C1 segment of cervical spinal cord (tissue), 14 donors: Measurements from ENCODE around the gene IKZF4.
"Not testable (repeated sequence)": the region's sequence is repeated elsewhere in the genome, so short reads cannot be mapped to it uniquely, and the experiment has no call there.

Source experiments
- DNase-seq, 14 donors: peaks; one replicate each; lab custom pipeline; 2025; lab: John Stamatoyannopoulos, UW

Gene IKZF4

GRCh38 chr12:56020423-56021184, at the start of gene IKZF4:
IKZF4 (plus strand) TSS chr12:56021043; CDS start chr12:56021494, 451 bp downstream.
- peak in 11 of 14 donors; percentile 6 to 54 (median 24) for DNase-seq

GRCh38 chr12:55972042-55972441, 48.8 kb upstream of the IKZF4 start:
- DNase-seq: no peak

GRCh38 chr12:55972456-55972855, 48.4 kb upstream of the IKZF4 start:
- DNase-seq: no peak

- DNase-seq: peak in 1 of 14 donors; percentile 39
Measured at GRCh38 chr12:55972911-55973598, 47.8 kb upstream of the IKZF4 start.

- peak; percentile 83 to 100 (median 98) for DNase-seq
Measured at GRCh38 chr12:55973599-55974307, 47.1 kb upstream of the IKZF4 start, which contains the start of gene RAB5B. RAB5B (plus strand) TSS chr12:55974078; CDS start chr12:55986961, 12,883 bp downstream.

- DNase-seq: peak in 1 of 14 donors; percentile 52
Measured at GRCh38 chr12:55974308-55974730, 46.5 kb upstream of the IKZF4 start.

GRCh38 chr12:55978393-55978792, 42.5 kb upstream of the IKZF4 start:
- DNase-seq: no peak

GRCh38 chr12:55979069-55979468, 41.8 kb upstream of the IKZF4 start:
- DNase-seq: no peak

GRCh38 chr12:55981882-55982281, 39.0 kb upstream of the IKZF4 start:
- not testable (repeated sequence) for DNase-seq

- no peak for DNase-seq
Measured at GRCh38 chr12:55982319-55982936, 38.4 kb upstream of the IKZF4 start.

GRCh38 chr12:55983232-55983842, 37.5 kb upstream of the IKZF4 start:
- no peak for DNase-seq

- no peak for DNase-seq
Measured at GRCh38 chr12:55984861-55985260, 36.0 kb upstream of the IKZF4 start.

GRCh38 chr12:55985341-55985740, 35.5 kb upstream of the IKZF4 start:
- DNase-seq: no peak

GRCh38 chr12:55985976-55986375, 34.9 kb upstream of the IKZF4 start:
- not testable (repeated sequence) for DNase-seq

GRCh38 chr12:55991110-55991509, 29.7 kb upstream of the IKZF4 start:
- no peak for DNase-seq

- DNase-seq: no peak
Measured at GRCh38 chr12:55993230-55993853, 27.5 kb upstream of the IKZF4 start.

- no peak for DNase-seq
Measured at GRCh38 chr12:55995366-55995765, 25.5 kb upstream of the IKZF4 start.

- DNase-seq: peak in 9 of 14 donors; percentile 1 to 67 (median 16)
Measured at GRCh38 chr12:55996201-55996714, 24.6 kb upstream of the IKZF4 start.

GRCh38 chr12:55996715-55997534, 23.9 kb upstream of the IKZF4 start, which contains the start of gene SUOX:
SUOX (plus strand) TSS chr12:55997276; CDS start chr12:56002222, 4,946 bp downstream.
- DNase-seq: peak; percentile 67 to 98 (median 90)

GRCh38 chr12:55997535-55997859, 23.3 kb upstream of the IKZF4 start:
- peak in 3 of 14 donors; percentile 23 to 54 (median 52) for DNase-seq
